GM18951 (cell line): ENCODE measurements around the gene BMPR1B.
"Not testable (repeated sequence)": the region's sequence is repeated elsewhere in the genome, so short reads cannot be mapped to it uniquely, and the experiment has no call there.

Experiments
- POLR2A ChIP-seq: IDR thresholded peaks from 4 replicates; pipeline ENCODE4 v1.6.1; 2011; ENCODE audit warnings: mild to moderate bottlenecking; ENCODE audit not compliant: insufficient read length, insufficient read depth; ENCODE audit errors: extremely low read depth
- in situ Hi-C: fragments of 300-500 bp; cut with MboI; formaldehyde crosslinking; loops from one replicate; pipeline ENCODE4 v1.12.0; 2022; ENCODE audit warnings: low sequenced_read_pairs, mixed read lengths, inconsistent platforms; ENCODE audit not compliant: unreplicated experiment

BMPR1B gene

GRCh38 chr4:94828882-94829281 is 71.1 kb downstream of the BMPR1B start:
- in situ Hi-C loops: no loop called here
- no peak for TF ChIP-seq POLR2A

DNA sequence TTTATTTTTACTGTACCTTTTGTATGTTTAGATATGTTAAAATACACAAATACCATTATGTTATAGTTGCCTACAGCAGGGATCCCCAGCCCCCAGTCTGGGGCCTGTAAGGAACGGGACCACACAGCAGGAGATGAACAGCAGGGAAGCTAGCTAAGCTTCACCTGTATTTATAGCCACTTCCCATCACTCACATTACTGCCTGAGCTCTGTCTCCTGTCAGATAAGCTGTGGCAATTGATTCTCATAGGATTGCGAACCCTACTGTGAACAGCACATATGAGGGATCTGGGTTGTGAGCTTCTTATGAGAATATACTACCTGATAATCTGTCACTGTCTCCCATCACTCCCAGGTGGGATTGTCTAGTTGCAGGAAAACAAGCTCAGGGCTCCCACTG is 73.9 kb downstream of the BMPR1B start:
- in situ Hi-C loops: no loop called here
- no peak for TF ChIP-seq POLR2A

DNA sequence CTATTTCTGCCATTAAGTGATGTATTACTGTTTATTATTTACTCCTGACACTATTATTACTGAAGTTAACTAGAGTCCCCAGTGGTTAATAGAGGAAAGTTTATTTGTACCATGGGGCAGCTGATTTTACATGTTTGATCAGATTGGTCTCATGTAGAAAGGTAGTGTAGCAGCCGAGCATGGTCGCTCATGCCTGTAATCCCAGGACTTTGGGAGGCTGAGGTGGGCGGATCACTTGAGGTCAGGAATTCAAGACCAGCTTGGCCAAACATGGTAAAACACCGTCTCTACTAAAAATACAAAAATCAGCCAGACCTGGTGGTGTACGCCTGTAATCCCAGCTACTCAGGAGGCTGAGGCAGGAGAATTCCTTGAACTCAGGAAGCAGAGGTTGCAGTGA is 74.6 kb downstream of the BMPR1B start:
- in situ Hi-C loops: not testable (repeated sequence)

- no peak for TF ChIP-seq POLR2A
- in situ Hi-C loops: no loop called here
These were observed 75.6 kb downstream of the BMPR1B start for GRCh38 chr4:94833394-94833793.

- TF ChIP-seq POLR2A: no peak
- in situ Hi-C loops: no loop called here
These were observed 76.7 kb downstream of the BMPR1B start for GRCh38 chr4:94834501-94834900.

- in situ Hi-C loops: not testable (repeated sequence)
These were observed 83.6 kb downstream of the BMPR1B start for GRCh38 chr4:94841166-94841863.

GRCh38 chr4:94841864-94842221 is 84.1 kb downstream of the BMPR1B start:
- in situ Hi-C loops: no loop called here
- TF ChIP-seq POLR2A: no peak

- no peak for TF ChIP-seq POLR2A
- in situ Hi-C loops: no loop called here
These were observed 85.5 kb downstream of the BMPR1B start for GRCh38 chr4:94843216-94843615.

DNA sequence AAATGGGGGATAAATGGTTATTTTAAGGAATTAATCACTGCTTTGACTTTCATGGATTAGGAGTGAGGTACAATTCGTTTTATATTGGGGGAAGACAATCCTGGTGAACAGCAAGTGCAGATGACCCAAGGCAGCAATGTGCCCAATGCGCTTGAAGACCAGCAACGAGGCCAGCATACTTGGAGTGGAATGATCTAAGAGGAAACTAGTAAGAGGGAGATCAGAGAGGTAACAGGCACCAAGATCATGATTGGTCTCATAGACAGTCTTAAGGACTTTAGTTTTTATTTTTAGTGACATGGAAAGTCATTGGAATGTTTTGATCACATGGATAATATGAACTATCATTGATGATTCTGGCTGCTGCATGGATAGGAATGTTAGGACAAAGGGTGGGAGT is 90.6 kb downstream of the BMPR1B start:
- in situ Hi-C loops: no loop called here
- TF ChIP-seq POLR2A: no peak

DNA sequence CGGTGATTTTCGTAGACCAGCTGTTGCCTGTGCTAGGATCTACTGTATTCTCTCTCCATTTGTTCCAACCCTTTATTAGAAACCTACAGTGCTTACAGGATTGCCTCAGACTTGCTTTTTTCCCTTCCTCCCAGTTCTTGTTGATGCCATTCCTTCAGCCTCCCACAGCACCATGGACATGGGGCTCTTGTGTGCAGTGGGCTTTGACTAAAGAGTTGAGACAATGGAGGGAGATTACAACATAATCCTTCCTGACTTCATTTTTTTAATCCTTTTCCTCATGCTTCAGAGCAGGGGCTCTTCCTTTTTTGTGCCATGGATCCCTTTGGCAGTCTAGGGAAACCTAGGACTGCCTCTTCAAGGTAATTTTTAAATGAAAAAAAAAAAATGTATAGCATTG is 92.1 kb downstream of the BMPR1B start:
- in situ Hi-C loops: no loop called here
- TF ChIP-seq POLR2A: no peak

DNA sequence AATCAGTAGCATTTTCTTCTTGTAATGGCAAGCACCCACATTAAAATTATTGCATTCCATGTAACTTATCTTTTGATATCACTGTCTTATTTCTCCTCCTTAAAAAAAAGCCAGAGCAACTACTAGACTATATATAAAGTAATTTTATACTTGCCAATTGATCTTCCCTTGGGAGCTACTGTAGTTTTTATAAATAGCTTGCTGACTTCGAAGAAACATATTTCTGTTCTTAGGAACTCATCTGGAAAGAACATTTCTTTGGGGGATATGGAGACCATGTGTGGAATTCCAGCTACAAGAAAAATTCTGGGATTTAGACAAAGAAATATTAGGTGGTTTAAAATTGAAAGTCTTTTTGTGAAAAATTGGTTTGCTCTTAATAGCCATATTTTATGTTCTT is 94.9 kb downstream of the BMPR1B start:
- in situ Hi-C loops: no loop called here
- no peak for TF ChIP-seq POLR2A

- no peak for TF ChIP-seq POLR2A
- in situ Hi-C loops: no loop called here
These were observed 98.3 kb downstream of the BMPR1B start for GRCh38 chr4:94856030-94856429.

DNA sequence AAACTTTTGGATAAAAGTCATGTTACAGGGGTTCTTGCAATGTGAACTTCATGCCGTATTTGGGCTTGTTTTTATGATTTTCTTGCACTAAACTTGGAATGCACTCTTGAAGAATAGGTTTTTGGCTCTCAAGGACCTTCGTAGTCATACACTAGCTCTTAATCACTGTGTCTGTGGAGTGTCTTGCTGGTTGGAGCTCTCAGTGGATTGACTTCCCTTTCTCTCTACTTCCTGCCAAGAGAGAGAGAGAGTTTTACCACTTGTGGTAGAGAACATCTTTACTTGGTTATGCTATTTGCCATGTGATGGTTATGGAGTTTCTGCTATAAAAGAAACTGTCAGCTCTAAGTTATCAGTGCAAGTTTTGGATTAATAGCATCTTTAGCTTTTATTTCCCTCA is 112.4 kb downstream of the BMPR1B start:
- no peak for TF ChIP-seq POLR2A
- in situ Hi-C loops: no loop called here

DNA sequence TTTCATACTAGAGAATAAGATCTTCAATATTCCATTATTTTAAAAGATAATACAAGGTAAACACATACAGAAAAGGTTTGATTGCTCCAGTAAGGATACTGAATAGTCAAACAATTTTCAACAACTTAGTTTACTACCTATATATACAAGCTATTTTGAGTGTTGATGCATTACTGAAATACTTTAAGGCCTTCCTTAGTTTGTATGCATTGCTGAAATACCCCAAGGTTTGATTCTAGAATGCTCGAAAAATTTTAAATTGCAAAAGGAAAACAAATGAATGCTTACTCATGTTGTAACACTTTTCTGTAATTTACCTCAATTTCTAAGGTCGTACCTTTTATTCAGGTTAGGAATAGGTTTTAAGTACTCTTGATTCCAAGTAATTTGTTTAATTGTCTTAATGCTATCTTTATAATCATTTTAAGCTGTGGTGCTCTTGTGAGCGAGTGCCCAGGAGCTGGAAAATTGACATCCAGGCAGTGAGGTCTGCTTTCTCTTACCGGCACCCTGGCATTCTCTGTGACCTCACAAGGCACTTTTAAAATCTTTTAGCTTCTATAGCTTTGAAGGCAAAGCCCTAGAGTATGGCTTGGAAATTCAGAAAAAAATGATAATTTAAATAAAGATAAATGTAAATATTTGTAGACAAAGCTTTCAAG is 114.0 kb downstream of the BMPR1B start:
- TF ChIP-seq POLR2A: no peak
- in situ Hi-C loops: no loop called here

DNA sequence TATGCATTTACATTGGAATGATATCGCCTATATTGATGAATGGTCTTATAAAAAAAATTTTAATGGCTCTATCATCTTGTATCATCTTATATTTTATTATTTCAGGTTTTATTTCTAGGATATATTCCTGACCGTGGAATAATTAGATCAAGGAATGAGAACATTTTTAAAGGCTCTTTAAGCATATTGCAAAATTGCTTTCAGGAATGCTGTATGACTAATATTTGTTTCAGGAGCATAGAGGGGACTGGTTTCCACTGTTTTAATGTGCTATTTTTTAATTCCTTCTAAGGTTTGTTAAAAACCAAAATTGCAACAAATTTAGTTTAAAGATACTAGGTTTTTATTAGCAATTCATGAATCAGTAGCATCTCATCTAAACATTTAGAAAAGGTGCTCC is 120.2 kb downstream of the BMPR1B start:
- in situ Hi-C loops: no loop called here
- no peak for TF ChIP-seq POLR2A
